ENCODE measurements around the gene GRHL3. TPM values are rescaled to one million over a fixed set of nuclear protein-coding genes. Genes with fewer than 3 reads are reported as not detected.

GRHL3 gene
- total RNA-seq, 1 donor from 2014 or later, result 6.9 TPM

DNA sequence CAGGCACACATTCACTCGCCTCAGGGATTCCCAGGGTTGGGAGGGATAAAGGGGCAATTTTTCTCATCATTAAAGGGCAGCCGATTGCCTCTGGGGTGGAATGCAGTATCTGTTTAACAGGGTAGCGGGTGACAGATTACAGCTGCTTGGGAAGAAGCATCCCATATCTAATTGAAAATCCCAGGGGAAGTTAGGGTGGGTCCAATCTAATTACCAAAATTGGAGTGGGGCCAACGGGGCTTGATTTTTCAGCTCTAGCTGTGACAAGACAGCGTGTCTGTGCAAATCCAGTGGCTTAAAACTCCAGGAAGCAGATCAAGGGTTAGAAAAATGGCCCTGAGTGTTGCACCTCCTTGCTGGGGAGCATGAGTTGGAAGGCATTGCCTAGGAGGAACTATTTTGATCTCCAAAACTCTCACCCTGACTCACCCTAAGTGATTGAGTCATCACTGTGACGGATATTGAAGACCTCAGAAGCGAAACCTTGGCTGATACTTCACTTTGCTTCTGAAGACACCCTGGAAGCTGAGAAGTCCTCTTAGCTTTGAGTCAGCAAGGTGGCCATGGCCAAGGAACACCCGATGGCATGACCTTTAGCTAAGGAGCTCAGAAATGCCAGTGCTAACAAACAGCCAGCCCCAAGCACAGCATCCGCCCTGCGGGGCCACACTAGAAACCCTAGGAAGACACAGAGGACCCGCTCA is 46.0 kb downstream of the GRHL3 start:
- Histone ChIP-seq H3K4me3 (ENCODE audit: insufficient read depth, low read depth, low read length) (no peak overlapping the region), H3K9me3 (ENCODE audit: insufficient read depth, low read depth, low read length) (no peaks in the 10 kb centered on the region), H4K20me1 (ENCODE audit: insufficient read depth, low read length) (no peaks in the 10 kb centered on the region), H3K4me1 (ENCODE audit: insufficient read depth, low read length) (peaks cover 35% of the 10 kb centered on the region), H3K4me2 (ENCODE audit: low read length) (peak overlapping the region; percentile 54), H3K27ac (ENCODE audit: low read depth, low read length) (peak overlapping the region; percentile 6), H3K9ac (ENCODE audit: low read length) (no peak overlapping the region), H3K27me3 (ENCODE audit: insufficient read depth, low read length) (no peaks in the 10 kb centered on the region), H3K79me2 (ENCODE audit: insufficient read depth, low read length) (no peaks in the 10 kb centered on the region), H3K36me3 (ENCODE audit: insufficient read depth, low read length) (no peaks in the 10 kb centered on the region), H2AFZ (ENCODE audit: low read depth, low read length) (no peak overlapping the region)
- Mint-ChIP-seq H3K4me3 (ENCODE audit: unreplicated experiment) (no peak overlapping the region), H3K27ac (ENCODE audit: unreplicated experiment) (peak overlapping the region; percentile 38), H3K9me3 (ENCODE audit: unreplicated experiment) (no peaks in the 10 kb centered on the region), H3K4me1 (ENCODE audit: low read depth, unreplicated experiment) (peaks cover 23% of the 10 kb centered on the region), H3K36me3 (ENCODE audit: low read depth, unreplicated experiment) (peaks cover 16% of the 10 kb centered on the region), H3K27me3 (ENCODE audit: low read depth, unreplicated experiment) (no peaks in the 10 kb centered on the region)
- TF ChIP-seq EZH2 (IDR thresholded peaks at IDR 0.05; ENCODE audit: insufficient read depth, low read length), result no peak
- no peak for TF ChIP-seq CTCF (IDR thresholded peaks at IDR 0.05; ENCODE audit: insufficient read depth, low read depth, low read length)
- FAIRE-seq (peak; percentile 98), DNase-seq (ENCODE audit: low read depth) (peak; percentile 92)

GRCh38 chr1:24366707-24367106 is 47.5 kb downstream of the GRHL3 start:
- Mint-ChIP-seq H3K4me1 (ENCODE audit: low read depth, unreplicated experiment) (peaks cover 23% of the 10 kb centered on the region), H3K4me3 (ENCODE audit: unreplicated experiment) (no peak overlapping the region), H3K9me3 (ENCODE audit: unreplicated experiment) (no peaks in the 10 kb centered on the region), H3K27me3 (ENCODE audit: low read depth, unreplicated experiment) (no peaks in the 10 kb centered on the region), H3K27ac (ENCODE audit: unreplicated experiment) (no peak overlapping the region), H3K36me3 (ENCODE audit: low read depth, unreplicated experiment) (peaks cover 8% of the 10 kb centered on the region)
- H3K9ac ChIP-seq (ENCODE audit: low read length), result no peak overlapping the region
- no peak overlapping the region for H2AFZ ChIP-seq (ENCODE audit: low read depth, low read length)
- H3K4me3 ChIP-seq (ENCODE audit: insufficient read depth, low read depth, low read length), result no peak overlapping the region
- H3K27me3 ChIP-seq (ENCODE audit: insufficient read depth, low read length), result no peaks in the 10 kb centered on the region
- H3K4me2 ChIP-seq (ENCODE audit: low read length), result no peak overlapping the region
- H3K27ac ChIP-seq (ENCODE audit: low read depth, low read length), result no peak overlapping the region
- no peaks in the 10 kb centered on the region for H3K9me3 ChIP-seq (ENCODE audit: insufficient read depth, low read depth, low read length)
- no peaks in the 10 kb centered on the region for H3K36me3 ChIP-seq (ENCODE audit: insufficient read depth, low read length)
- no peaks in the 10 kb centered on the region for H3K79me2 ChIP-seq (ENCODE audit: insufficient read depth, low read length)
- H3K4me1 ChIP-seq (ENCODE audit: insufficient read depth, low read length), result peaks cover 35% of the 10 kb centered on the region
- FAIRE-seq (no peak), DNase-seq (ENCODE audit: low read depth) (no peak)
- no peak for TF ChIP-seq EZH2 (IDR thresholded peaks at IDR 0.05; ENCODE audit: insufficient read depth, low read length)
- no peaks in the 10 kb centered on the region for H4K20me1 ChIP-seq (ENCODE audit: insufficient read depth, low read length)

- H2AFZ ChIP-seq (ENCODE audit: low read depth, low read length), result no peak overlapping the region
- Mint-ChIP-seq H3K4me3 (ENCODE audit: unreplicated experiment) (no peak overlapping the region), H3K36me3 (ENCODE audit: low read depth, unreplicated experiment) (peaks cover 5% of the 10 kb centered on the region), H3K27ac (ENCODE audit: unreplicated experiment) (no peak overlapping the region), H3K9me3 (ENCODE audit: unreplicated experiment) (no peaks in the 10 kb centered on the region), H3K27me3 (ENCODE audit: low read depth, unreplicated experiment) (no peaks in the 10 kb centered on the region), H3K4me1 (ENCODE audit: low read depth, unreplicated experiment) (peaks cover 13% of the 10 kb centered on the region)
- FAIRE-seq (no peak), DNase-seq (ENCODE audit: low read depth) (no peak)
- H3K79me2 ChIP-seq (ENCODE audit: insufficient read depth, low read length), result no peaks in the 10 kb centered on the region
- TF ChIP-seq EZH2 (IDR thresholded peaks at IDR 0.05; ENCODE audit: insufficient read depth, low read length) (no peak), CTCF (IDR thresholded peaks at IDR 0.05; ENCODE audit: insufficient read depth, low read depth, low read length) (no peak)
- no peaks in the 10 kb centered on the region for H3K27me3 ChIP-seq (ENCODE audit: insufficient read depth, low read length)
- no peak overlapping the region for H3K9ac ChIP-seq (ENCODE audit: low read length)
- H3K4me1 ChIP-seq (ENCODE audit: insufficient read depth, low read length), result peaks cover 17% of the 10 kb centered on the region
- no peaks in the 10 kb centered on the region for H3K9me3 ChIP-seq (ENCODE audit: insufficient read depth, low read depth, low read length)
- H3K4me2 ChIP-seq (ENCODE audit: low read length), result no peak overlapping the region
- no peak overlapping the region for H3K4me3 ChIP-seq (ENCODE audit: insufficient read depth, low read depth, low read length)
- H3K27ac ChIP-seq (ENCODE audit: low read depth, low read length), result no peak overlapping the region
- no peaks in the 10 kb centered on the region for H4K20me1 ChIP-seq (ENCODE audit: insufficient read depth, low read length)
- H3K36me3 ChIP-seq (ENCODE audit: insufficient read depth, low read length), result no peaks in the 10 kb centered on the region
These were observed 50.0 kb downstream of the GRHL3 start for GRCh38 chr1:24369199-24369598.
